Thyroid gland (tissue), 4 donors: ENCODE measurements around the gene RNGTT. TPM values are rescaled to one million over a fixed set of nuclear protein-coding genes. Genes with fewer than 3 reads are reported as not detected.
"Not testable (repeated sequence)": the region's sequence is repeated elsewhere in the genome, so short reads cannot be mapped to it uniquely, and the experiment has no call there.

ENCODE experiments used
- DNase-seq, 2 donors: peaks; one replicate each; pipeline ENCODE4 v3.0.0-alpha.2; 2019
- H3K27ac ChIP-seq, 3 donors: fragments of 200-600 bp; sonication (generic); 1 replicate in 2 of 3; 2 replicates in 1 of 3; pipeline ENCODE4 v1.5.1; 2016 to 2019; ENCODE audit warnings: mild to moderate bottlenecking in 1 of 3, moderate library complexity in 1 of 3
- H3K27me3 ChIP-seq: fragments of 200-600 bp; sonication (generic); one replicate; pipeline ENCODE4 v1.5.1; 2019
- H3K36me3 ChIP-seq, 2 donors: fragments of 200-600 bp; sonication (generic); one replicate each; pipeline ENCODE4 v1.5.1; 2016 to 2019
- H3K4me1 ChIP-seq, 2 donors: fragments of 200-600 bp; sonication (generic); one replicate each; pipeline ENCODE4 v1.5.1; 2017 to 2019
- H3K4me3 ChIP-seq, 3 donors: fragments of 200-600 bp; sonication (generic); replicated peaks in 1 of 3; 1 replicate in 2 of 3; 2 replicates in 1 of 3; pipeline ENCODE4 v1.5.1; 2016; ENCODE audit warnings: mild to moderate bottlenecking in 1 of 3
- H3K9me3 ChIP-seq: fragments of 200-600 bp; sonication (generic); one replicate; pipeline ENCODE4 v1.5.1; 2017
- POLR2A ChIP-seq, 2 donors: fragments of 450-650 bp; IDR thresholded peaks; one replicate each; pipeline ENCODE4 v1.6.1; 2017; ENCODE audit warnings: antibody characterized with exemption in 2 of 2, mild to moderate bottlenecking in 2 of 2, moderate library complexity in 1 of 2
- WGBS, 2 donors: methylation state at CpG; one replicate each; pipeline ENCODE4 v1.1.5; 2017; 5-methylcytosine and 5-hydroxymethylcytosine counted together
- intact Hi-C: fragments of 100-400 bp; cut with DNase I; formaldehyde crosslinking; loops from one replicate; pipeline ENCODE4 v1.15.1; 2023
- total RNA-seq, 4 donors: library from RNA; depleted of rRNA; stranded (reverse); fragments of >200 nt; gene quantifications; one replicate each; pipeline ENCODE4 v1.2.3, GENCODE V29; 2016
- TF ChIP-seq, protein P1 (sequence below), 6 experiments: fragments of 200-600 bp in 3 of 6; fragments of 450-650 bp in 3 of 6; sonication (generic) in 3 of 6; IDR thresholded peaks; one replicate each; pipeline ENCODE4 v1.5.1; 2016 to 2019; ENCODE audit warnings: antibody characterized with exemption in 6 of 6, mild to moderate bottlenecking in 2 of 6, inconsistent platforms in 1 of 6, moderate library complexity in 1 of 6

The RNGTT gene
- total RNA-seq, 4 donors from 2014 or later: 19.1 to 31.4 (median 24.8) TPM

DNA sequence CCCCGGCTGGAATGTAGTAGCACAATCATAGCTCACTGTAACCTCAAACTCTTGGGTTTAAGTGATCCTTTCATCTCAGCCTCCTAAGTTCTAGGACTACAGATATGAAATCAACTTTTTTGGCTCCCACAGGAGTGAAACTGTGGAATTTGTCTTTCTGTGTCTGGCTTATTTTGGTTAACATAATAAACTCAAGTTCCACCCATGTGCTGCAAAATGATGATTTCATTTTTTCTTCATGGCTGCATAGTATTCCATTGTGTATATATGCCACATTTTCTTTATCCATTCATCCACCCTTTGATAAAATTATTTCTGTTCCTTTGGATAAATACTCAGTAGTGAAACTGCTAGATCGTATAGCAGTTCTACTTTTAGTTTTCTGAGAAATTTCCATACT, 29.9 kb downstream of the RNGTT start:
- Histone ChIP-seq H3K27me3 (no peaks in the 10 kb centered on the region), H3K4me1 (no peaks in the 10 kb centered on the region), H3K27ac (no peak overlapping the region), H3K9me3 (no peaks in the 10 kb centered on the region), H3K36me3 (no peaks in the 10 kb centered on the region), H3K4me3 (no peak overlapping the region)
- TF ChIP-seq POLR2A (IDR thresholded peaks at IDR 0.05): no peak
- TF ChIP-seq, protein P1, sequence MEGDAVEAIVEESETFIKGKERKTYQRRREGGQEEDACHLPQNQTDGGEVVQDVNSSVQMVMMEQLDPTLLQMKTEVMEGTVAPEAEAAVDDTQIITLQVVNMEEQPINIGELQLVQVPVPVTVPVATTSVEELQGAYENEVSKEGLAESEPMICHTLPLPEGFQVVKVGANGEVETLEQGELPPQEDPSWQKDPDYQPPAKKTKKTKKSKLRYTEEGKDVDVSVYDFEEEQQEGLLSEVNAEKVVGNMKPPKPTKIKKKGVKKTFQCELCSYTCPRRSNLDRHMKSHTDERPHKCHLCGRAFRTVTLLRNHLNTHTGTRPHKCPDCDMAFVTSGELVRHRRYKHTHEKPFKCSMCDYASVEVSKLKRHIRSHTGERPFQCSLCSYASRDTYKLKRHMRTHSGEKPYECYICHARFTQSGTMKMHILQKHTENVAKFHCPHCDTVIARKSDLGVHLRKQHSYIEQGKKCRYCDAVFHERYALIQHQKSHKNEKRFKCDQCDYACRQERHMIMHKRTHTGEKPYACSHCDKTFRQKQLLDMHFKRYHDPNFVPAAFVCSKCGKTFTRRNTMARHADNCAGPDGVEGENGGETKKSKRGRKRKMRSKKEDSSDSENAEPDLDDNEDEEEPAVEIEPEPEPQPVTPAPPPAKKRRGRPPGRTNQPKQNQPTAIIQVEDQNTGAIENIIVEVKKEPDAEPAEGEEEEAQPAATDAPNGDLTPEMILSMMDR (IDR thresholded peaks at IDR 0.05): no peak
- intact Hi-C loops: no loop called here
- no peak for DNase-seq
- 97 to 98% methylated on average over 2 of the region's 2 CpGs for WGBS, 2 donors

GRCh38 chr6:88932019-88932418, 31.4 kb downstream of the RNGTT start:
- DNase-seq, H3K9me3 ChIP-seq, intact Hi-C loops, H3K4me1 ChIP-seq, H3K27ac ChIP-seq, H3K36me3 ChIP-seq, H3K4me3 ChIP-seq, H3K27me3 ChIP-seq: not testable (repeated sequence)
- 97% methylated on average over 5 of the region's 5 CpGs for WGBS, 2 donors

- Histone ChIP-seq H3K9me3 (no peaks in the 10 kb centered on the region), H3K4me1 (no peaks in the 10 kb centered on the region), H3K4me3 (no peak overlapping the region), H3K27ac (no peak overlapping the region), H3K27me3 (no peaks in the 10 kb centered on the region), H3K36me3 (no peaks in the 10 kb centered on the region)
- no peak for DNase-seq
- TF ChIP-seq, protein P1 (IDR thresholded peaks at IDR 0.05): no peak
- no peak for TF ChIP-seq POLR2A (IDR thresholded peaks at IDR 0.05)
- 97% methylated on average over 4 of the region's 4 CpGs for WGBS, 2 donors
- intact Hi-C loops: no loop called here
Measured at GRCh38 chr6:88922775-88923548, 40.5 kb downstream of the RNGTT start.

- no peak for DNase-seq
- Histone ChIP-seq H3K4me3 (no peak overlapping the region), H3K4me1 (no peaks in the 10 kb centered on the region), H3K27ac (no peak overlapping the region), H3K9me3 (no peaks in the 10 kb centered on the region), H3K27me3 (no peaks in the 10 kb centered on the region), H3K36me3 (no peaks in the 10 kb centered on the region)
- intact Hi-C loops: no loop called here
- 92 to 100% methylated on average over 1 of the region's 1 CpG for WGBS, 2 donors
- TF ChIP-seq POLR2A (IDR thresholded peaks at IDR 0.05): no peak
- TF ChIP-seq, protein P1 (IDR thresholded peaks at IDR 0.05): no peak
Measured at GRCh38 chr6:88921734-88922133, 41.7 kb downstream of the RNGTT start.

GRCh38 chr6:88920774-88921733, 42.4 kb downstream of the RNGTT start:
- Histone ChIP-seq H3K36me3 (no peaks in the 10 kb centered on the region), H3K27ac (no peak overlapping the region), H3K9me3 (no peaks in the 10 kb centered on the region), H3K4me1 (no peaks in the 10 kb centered on the region), H3K27me3 (no peaks in the 10 kb centered on the region), H3K4me3 (no peak overlapping the region)
- intact Hi-C loops: no loop called here
- DNase-seq: no peak
- TF ChIP-seq, protein P1 (IDR thresholded peaks at IDR 0.05): no peak
- no peak for TF ChIP-seq POLR2A (IDR thresholded peaks at IDR 0.05)
- WGBS, 2 donors: 82 to 87% methylated on average over 1 of the region's 1 CpG
